Pons (tissue), 1 donor: ENCODE data around the gene PPM1H.

ENCODE experiments used
- DNase-seq: peaks from one replicate; pipeline ENCODE4 v3.0.0-alpha.2; 2016; ENCODE audit warnings: low spot score

Gene PPM1H

GRCh38 chr12:62943779-62944395, 8.9 kb upstream of the PPM1H start:
- DNase-seq = no peak

GRCh38 chr12:62942316-62942715, 7.4 kb upstream of the PPM1H start:
- DNase-seq = peak; percentile 89

- DNase-seq = peak; percentile 59
Measured at GRCh38 chr12:62934239-62934798, 631 bp downstream of the PPM1H start.

- peak; percentile 49 for DNase-seq
Measured at GRCh38 chr12:62933602-62934238, 1.2 kb downstream of the PPM1H start.

- peak; percentile 91 for DNase-seq
Measured at GRCh38 chr12:62933220-62933601, 1.7 kb downstream of the PPM1H start.

GRCh38 chr12:62931477-62931876, 3.5 kb downstream of the PPM1H start:
- DNase-seq = no peak

- DNase-seq = no peak
Measured at GRCh38 chr12:62930546-62931425, 4.2 kb downstream of the PPM1H start.

- no peak for DNase-seq
Measured at GRCh38 chr12:62928632-62929031, 6.3 kb downstream of the PPM1H start.

GRCh38 chr12:62925680-62926079, 9.3 kb downstream of the PPM1H start:
- DNase-seq = no peak

GRCh38 chr12:62924084-62924483, 10.9 kb downstream of the PPM1H start:
- no peak for DNase-seq

- peak; percentile 91 for DNase-seq
Measured at GRCh38 chr12:62922539-62922938, 12.4 kb downstream of the PPM1H start.

GRCh38 chr12:62919838-62920237, 15.1 kb downstream of the PPM1H start:
- peak; percentile 89 for DNase-seq

GRCh38 chr12:62917926-62918325, 17.0 kb downstream of the PPM1H start:
- DNase-seq = peak; percentile 48

GRCh38 chr12:62916632-62917425, 18.1 kb downstream of the PPM1H start:
- no peak for DNase-seq

GRCh38 chr12:62915204-62915529, 19.8 kb downstream of the PPM1H start:
- peak; percentile 49 for DNase-seq

- DNase-seq = no peak
Measured at GRCh38 chr12:62914443-62915203, 20.3 kb downstream of the PPM1H start.

- no peak for DNase-seq
Measured at GRCh38 chr12:62913380-62913779, 21.6 kb downstream of the PPM1H start.

GRCh38 chr12:62912644-62913043, 22.3 kb downstream of the PPM1H start:
- peak; percentile 25 for DNase-seq

GRCh38 chr12:62911286-62911685, 23.7 kb downstream of the PPM1H start:
- DNase-seq = no peak

- DNase-seq = no peak
Measured at GRCh38 chr12:62910549-62911169, 24.3 kb downstream of the PPM1H start.

GRCh38 chr12:62909340-62909739, 25.6 kb downstream of the PPM1H start:
- no peak for DNase-seq
